Mucosa of descending colon (tissue), 3 donors: ENCODE results near the gene CMC2. TPM values are rescaled to one million over a fixed set of nuclear protein-coding genes. Genes with fewer than 3 reads are reported as not detected.

Source experiments
- ATAC-seq: fragments of 200-7000 bp; cut with Tn5 transposase; one replicate; pipeline ENCODE4 v1.9.1; 2020; ENCODE audit warnings: mild to moderate bottlenecking, moderate library complexity
- DNase-seq, 3 donors: peaks; one replicate each; pipeline ENCODE4 v3.0.0-alpha.2; 2020
- H3K36me3 ChIP-seq: fragments of 200-600 bp; one replicate; pipeline ENCODE4 v1.8.0; 2021; ENCODE audit warnings: low read depth, mild to moderate bottlenecking
- H3K4me1 ChIP-seq: fragments of 200-600 bp; one replicate; pipeline ENCODE4 v1.8.0; 2021; ENCODE audit warnings: low read depth, mild to moderate bottlenecking
- H3K4me3 ChIP-seq: fragments of 200-600 bp; one replicate; pipeline ENCODE4 v1.8.0; 2021; ENCODE audit warnings: mild to moderate bottlenecking
- H3K9me3 ChIP-seq: fragments of 200-600 bp; one replicate; pipeline ENCODE4 v1.8.0; 2021; ENCODE audit warnings: mild to moderate bottlenecking
- CTCF ChIP-seq: fragments of 200-600 bp; IDR thresholded peaks from one replicate; pipeline ENCODE4 v1.8.0; 2022; ENCODE audit warnings: antibody characterized with exemption, mild to moderate bottlenecking
- intact Hi-C, 2 donors: fragments of 100-400 bp; cut with DNase I in 1 of 2; cut with micrococcal nuclease in 1 of 2; formaldehyde crosslinking; loops; one replicate each; pipeline versions ENCODE4 v1.11.0 to v1.11.1; 2022; cut with DNase I, micrococcal nuclease
- total RNA-seq, 3 donors: library from RNA; stranded (reverse); fragmentation: NEBNext Ultra II Directional in 2 of 3; extraction: Animal tissue kit (Norgen Biotek cat#: 25700) in 2 of 3; gene quantifications; one replicate each; pipeline versions ENCODE4 v1.2.1 to v1.2.4, GENCODE V29; 2021 to 2023
- donor health status: DM: no; HTN: no; CAD: no; lungs with moderate emphysema.
- donor health status: DM: no; HTN: no; CAD: no.
- donor health status: DM: no; HTN: yes; CAD: no.

CMC2 gene
- total RNA-seq, 3 donors from 2014 or later: 42.1 to 52.7 (median 51.9) TPM

- Histone ChIP-seq H3K36me3 (peaks cover 19% of the 10 kb centered on the region), H3K4me1 (peaks cover 7% of the 10 kb centered on the region), H3K4me3 (no peak overlapping the region), H3K9me3 (no peaks in the 10 kb centered on the region)
- intact Hi-C loops: no loop called here
- no peak for ATAC-seq
- DNase-seq: no peak
- no peak for TF ChIP-seq CTCF
Measured at GRCh38 chr16:81040131-81040530, 33.4 kb upstream of the CMC2 start.

GRCh38 chr16:81036751-81037350 is 30.2 kb upstream of the CMC2 start:
- ATAC-seq (no peak), DNase-seq (peak in 1 of 3 donors; percentile 6)
- peaks cover 7% of the 10 kb centered on the region for H3K4me1 ChIP-seq
- peaks cover 1% of the 10 kb centered on the region for H3K36me3 ChIP-seq
- intact Hi-C loops: no loop called here
- no peak for TF ChIP-seq CTCF
- H3K9me3 ChIP-seq: no peaks in the 10 kb centered on the region
- peak overlapping the region; percentile 74 for H3K4me3 ChIP-seq

GRCh38 chr16:81035975-81036750 is 29.5 kb upstream of the CMC2 start:
- DNase-seq: peak; percentile 30 to 73 (median 66)
- intact Hi-C loops: no loop called here
- H3K9me3 ChIP-seq: no peaks in the 10 kb centered on the region

GRCh38 chr16:81035398-81035974 is 28.8 kb upstream of the CMC2 start, which contains the start of gene ATMIN:
Gene ATMIN (plus strand): TSS chr16:81035842. CDS start chr16:81035871, 29 bp downstream.
- peak; percentile 98 for TF ChIP-seq CTCF
- Histone ChIP-seq H3K4me3 (peak within 1 kb of the TSS; percentile 74), H3K4me1 (peaks cover 7% of the 10 kb centered on the region), H3K36me3 (no peaks in the 10 kb centered on the region), H3K9me3 (no peaks in the 10 kb centered on the region)
- ATAC-seq (peak; percentile 100), DNase-seq (peak; percentile 89 to 94 (median 93))
- intact Hi-C loops: no loop called here

More at GRCh38 chr16:81035975-81036750, 29.5 kb upstream of the CMC2 start:
- TF ChIP-seq CTCF: no peak
- peaks cover 7% of the 10 kb centered on the region for H3K4me1 ChIP-seq
- peak overlapping the region; percentile 74 for H3K4me3 ChIP-seq
- ATAC-seq: peak; percentile 36
- H3K36me3 ChIP-seq: no peaks in the 10 kb centered on the region

- no peak for ATAC-seq
- Histone ChIP-seq H3K4me1 (no peaks in the 10 kb centered on the region), H3K36me3 (no peaks in the 10 kb centered on the region), H3K4me3 (no peak overlapping the region), H3K9me3 (no peaks in the 10 kb centered on the region)
- DNase-seq: no peak
- no peak for TF ChIP-seq CTCF
- intact Hi-C loops: no loop called here
Measured at GRCh38 chr16:81029930-81030604, 23.4 kb upstream of the CMC2 start.
